NCI-H1048 (cell line): Measurements from ENCODE around the gene VWA7.

Source experiments
- DNase-seq: peaks from one replicate; lab custom pipeline; 2025; lab: John Stamatoyannopoulos, UW

VWA7 gene

GRCh38 chr6:31729979-31730630 is 47.0 kb downstream of the VWA7 start:
- peak; percentile 68 for DNase-seq

GRCh38 chr6:31729515-31729978 is 47.6 kb downstream of the VWA7 start:
- peak; percentile 12 for DNase-seq

GRCh38 chr6:31728767-31729514 is 48.2 kb downstream of the VWA7 start, which contains the start of gene DDAH2:
Gene DDAH2 (minus strand): TSS chr6:31729299. CDS start chr6:31729161, 138 bp downstream.
- DNase-seq: no peak

DNA sequence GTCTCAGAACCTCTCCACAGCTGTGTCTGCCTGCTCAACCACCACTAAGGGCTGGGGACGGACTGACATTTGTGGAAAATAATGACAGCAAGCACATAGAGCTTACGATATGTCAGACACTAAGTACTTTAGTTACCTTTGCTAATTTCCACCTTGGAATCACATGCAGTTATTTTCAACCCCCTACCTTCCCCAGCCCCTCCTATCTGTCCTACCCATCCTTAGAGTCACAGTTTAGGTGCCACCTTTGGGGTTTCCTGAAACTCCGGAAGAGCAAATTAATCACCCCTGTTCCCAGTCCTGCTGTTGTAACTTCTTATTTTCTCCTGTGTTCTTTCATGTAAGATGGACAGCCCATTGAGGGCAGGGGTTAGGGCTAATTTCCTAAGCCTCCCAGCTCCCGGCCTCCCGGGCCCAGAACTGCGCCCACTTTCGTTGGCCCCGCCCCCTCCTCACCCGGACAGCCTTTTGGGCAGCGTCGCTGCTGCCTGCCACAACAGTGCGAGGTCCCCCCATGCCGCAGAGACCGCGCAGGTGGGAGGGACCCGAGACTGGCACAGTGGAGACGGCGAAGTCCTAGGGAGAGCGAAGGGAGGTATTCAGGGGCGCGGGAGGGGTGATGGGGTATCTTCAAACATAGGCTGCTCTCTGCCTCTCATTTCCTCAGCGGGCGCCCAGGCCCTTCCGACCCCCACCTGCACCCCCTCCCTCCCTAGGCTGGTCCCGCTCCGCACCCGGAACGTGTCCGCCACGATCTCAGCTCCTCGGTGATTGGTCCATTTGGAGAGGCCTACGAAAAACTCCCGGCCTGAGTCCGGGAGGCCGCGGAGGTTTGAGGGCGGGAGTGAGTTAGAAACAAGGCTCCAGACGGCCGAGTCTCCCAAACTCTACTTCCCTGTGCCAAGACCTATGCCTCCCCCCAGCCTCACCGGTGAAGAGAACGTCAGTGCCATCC is 49.1 kb downstream of the VWA7 start:
- DNase-seq: no peak

GRCh38 chr6:31727034-31727716 is 50.0 kb downstream of the VWA7 start:
- no peak for DNase-seq

DNA sequence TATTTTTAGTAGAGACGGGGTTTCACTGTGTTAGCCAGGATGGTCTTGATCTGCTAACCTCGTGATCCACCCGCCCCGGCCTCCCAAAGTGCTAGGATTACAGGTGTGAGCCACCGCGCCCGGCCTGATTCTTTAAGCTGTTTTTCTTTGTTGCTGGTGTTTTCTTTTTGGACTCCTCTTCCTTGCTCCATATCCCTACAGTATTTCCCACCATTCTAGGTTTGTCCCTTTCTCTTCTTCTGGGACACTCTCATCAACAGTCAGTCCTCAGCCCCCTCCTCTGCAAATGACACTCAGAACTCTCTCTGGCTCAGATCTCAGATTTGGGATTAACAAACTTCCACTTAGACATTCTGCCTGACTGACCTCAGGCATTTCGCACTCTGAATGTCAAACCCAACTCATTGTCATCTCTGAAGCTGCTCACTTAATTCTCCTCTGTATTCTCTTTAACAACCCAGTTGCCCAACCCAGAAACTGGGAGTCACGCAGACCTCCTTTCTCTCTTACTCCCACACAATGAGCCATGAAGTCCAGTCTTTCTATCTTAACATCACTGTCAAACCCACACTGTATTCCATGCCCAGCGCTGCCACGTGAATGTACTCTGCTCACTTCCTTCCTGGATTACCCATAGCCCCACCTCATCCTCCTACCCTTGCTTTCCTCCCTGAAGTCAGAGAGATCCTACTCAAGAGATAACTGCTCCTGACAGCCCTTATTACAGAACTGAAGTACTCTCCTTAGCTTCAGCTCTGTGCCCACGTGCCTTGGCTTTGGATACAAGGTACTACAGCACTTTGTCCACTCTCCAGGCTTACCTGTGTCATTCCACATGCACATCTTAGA is 51.4 kb downstream of the VWA7 start:
- no peak for DNase-seq

DNA sequence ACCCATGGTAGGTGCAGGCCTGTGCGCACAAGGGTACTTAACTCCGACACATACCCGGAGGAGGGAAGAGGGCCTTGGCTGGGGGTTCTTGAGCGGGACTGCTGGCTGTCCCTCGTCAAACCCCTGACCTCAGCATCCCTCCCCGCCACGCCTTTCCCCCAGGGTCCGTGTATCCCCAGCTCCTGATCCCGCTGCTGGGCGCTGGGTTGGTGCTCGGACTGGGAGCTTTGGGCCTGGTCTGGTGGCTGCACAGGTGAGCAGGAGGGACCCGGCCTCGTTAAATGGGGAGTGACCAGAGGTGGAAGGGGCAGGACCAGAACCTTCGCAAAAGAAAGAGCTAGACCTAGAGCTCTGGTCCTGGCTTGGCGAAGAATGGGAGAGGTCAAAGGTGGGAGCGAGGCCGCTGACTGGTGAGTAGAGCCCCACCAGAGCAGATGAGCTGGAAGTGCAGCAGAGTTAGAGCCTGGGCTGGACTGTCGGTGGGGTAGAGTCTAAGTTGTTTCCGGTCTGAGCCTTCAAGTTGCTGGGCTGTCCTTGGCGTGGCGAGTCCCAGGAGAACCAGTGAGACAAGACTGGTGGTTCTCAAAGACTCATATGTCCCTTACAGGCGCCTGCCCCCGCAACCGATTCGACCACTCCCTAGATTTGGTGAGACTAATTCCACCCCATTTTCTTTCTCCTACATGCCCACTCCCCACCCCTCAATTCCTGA is 53.0 kb downstream of the VWA7 start:
- no peak for DNase-seq

GRCh38 chr6:31723245-31723979 is 53.7 kb downstream of the VWA7 start, which contains the start of gene MPIG6B:
Gene MPIG6B (plus strand): TSS chr6:31723373. CDS start chr6:31723384, 11 bp downstream.
- DNase-seq: no peak

DNA sequence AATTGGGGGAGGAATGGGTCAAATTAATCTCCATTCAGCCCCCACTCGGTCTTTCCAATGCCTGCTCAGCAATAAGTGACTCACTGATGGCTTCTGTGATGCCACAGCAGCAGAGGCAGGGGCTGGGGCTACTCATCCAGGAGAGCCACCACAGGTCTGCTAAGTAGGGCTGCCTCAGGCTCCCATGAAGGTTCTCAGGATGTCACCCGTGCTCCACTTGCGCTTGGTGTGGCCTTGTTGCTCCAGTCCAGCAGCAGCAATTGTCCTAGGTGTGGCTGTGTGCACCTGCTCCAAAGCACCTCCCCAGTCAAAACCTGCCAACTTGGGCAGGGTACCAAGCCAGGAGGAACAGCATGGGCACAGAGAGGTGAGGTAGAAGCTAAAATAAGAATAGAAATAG is 55.0 kb downstream of the VWA7 start:
- DNase-seq: no peak

- DNase-seq: no peak
Observed at GRCh38 chr6:31721351-31722020, 55.6 kb downstream of the VWA7 start, which contains the start of gene LY6G6C. Gene LY6G6C (minus strand): TSS chr6:31721746. CDS start chr6:31721679, 67 bp downstream.

GRCh38 chr6:31720196-31720770 is 56.8 kb downstream of the VWA7 start:
- DNase-seq: no peak

GRCh38 chr6:31719001-31719400 is 58.1 kb downstream of the VWA7 start:
- no peak for DNase-seq

DNA sequence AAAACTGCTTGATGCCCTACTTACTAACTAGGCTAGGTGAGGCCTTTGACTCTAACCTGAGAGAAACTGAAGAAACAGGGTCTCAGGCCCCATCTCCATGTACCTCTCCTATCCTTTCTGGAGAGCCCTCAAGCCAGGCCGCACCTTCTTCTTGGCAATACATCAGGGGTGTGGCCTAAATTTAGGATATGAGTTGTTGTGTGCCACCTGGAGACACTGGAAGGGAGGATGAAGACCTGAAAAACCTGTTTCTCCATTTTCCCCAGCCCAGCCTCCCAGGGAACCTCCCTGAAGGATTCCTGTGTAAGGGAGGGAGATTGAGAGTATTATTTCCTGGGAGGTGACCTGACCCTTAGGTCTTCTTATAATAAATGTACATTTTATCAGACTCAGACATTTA is 58.9 kb downstream of the VWA7 start:
- DNase-seq: no peak

DNA sequence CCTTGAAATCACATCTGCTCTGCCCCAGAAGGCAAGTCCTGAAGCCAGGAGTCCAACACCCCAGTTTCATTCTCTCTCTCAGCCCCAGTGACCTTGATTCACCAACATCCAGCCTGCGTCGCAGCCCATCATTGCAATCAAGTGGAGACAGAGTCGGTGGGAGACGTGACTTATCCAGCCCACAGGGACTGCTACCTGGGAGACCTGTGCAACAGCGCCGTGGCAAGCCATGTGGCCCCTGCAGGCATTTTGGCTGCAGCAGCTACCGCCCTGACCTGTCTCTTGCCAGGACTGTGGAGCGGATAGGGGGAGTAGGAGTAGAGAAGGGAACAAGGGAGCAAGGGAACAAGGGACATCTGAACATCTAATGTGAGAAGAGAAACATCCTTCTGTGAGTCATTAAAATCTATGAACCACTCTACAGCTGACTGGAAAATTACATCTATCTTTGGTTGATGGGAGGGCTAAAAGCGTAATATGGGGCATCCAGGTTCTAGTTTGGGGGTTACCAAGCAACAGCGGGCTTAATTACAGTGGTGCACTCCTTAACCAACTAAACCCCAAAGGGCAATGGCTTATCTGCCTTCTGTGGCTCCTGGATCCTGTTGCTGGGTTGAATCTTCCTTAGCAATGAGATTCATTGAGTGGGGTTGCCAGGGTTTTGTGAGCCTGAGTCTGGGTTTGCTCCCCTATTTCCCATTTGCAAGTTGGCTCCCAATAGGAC is 59.5 kb downstream of the VWA7 start:
- DNase-seq: no peak
